IMR-90 (cell line): Measurements from ENCODE around the gene EXOSC1.

ENCODE experiments used
- BHLHE40 ChIP-seq: fragments of 150-350 bp; IDR thresholded peaks from 2 replicates; pipeline ENCODE4 v1.6.1; 2016; ENCODE audit warnings: mild to moderate bottlenecking, low read depth, low read length
- CEBPB ChIP-seq: IDR thresholded peaks from 2 replicates; pipeline ENCODE4 v1.6.1; 2012; ENCODE audit warnings: low read depth, low read length, improper control_type of control experiment
- CTCF ChIP-seq: conservative IDR thresholded peaks from 2 replicates; pipeline ENCODE4 v1.5.1; 2012; ENCODE audit warnings: mild to moderate bottlenecking, low read depth, low read length, improper control_type of control experiment
- FOS ChIP-seq: fragments of 150-350 bp; IDR thresholded peaks from 2 replicates; pipeline ENCODE4 v1.6.1; 2016; ENCODE audit warnings: low read depth, low read length
- MAFK ChIP-seq: IDR thresholded peaks from 2 replicates; pipeline ENCODE4 v1.6.1; 2012; ENCODE audit warnings: low read depth, low read length, improper control_type of control experiment
- MXI1 ChIP-seq: IDR thresholded peaks from 2 replicates; pipeline ENCODE4 v1.6.1; 2012; ENCODE audit warnings: low read depth, mild to moderate bottlenecking, low read length, moderate library complexity, borderline replicate concordance
- NFE2L2 ChIP-seq: fragments of 150-350 bp; IDR thresholded peaks from 2 replicates; pipeline ENCODE4 v1.6.1; 2016; ENCODE audit warnings: low read depth, mild to moderate bottlenecking, low read length
- POLR2A ChIP-seq: IDR thresholded peaks from 2 replicates; pipeline ENCODE4 v1.6.1; 2012; ENCODE audit warnings: mild to moderate bottlenecking, low read depth, low read length
- RAD21 ChIP-seq: IDR thresholded peaks from 2 replicates; pipeline ENCODE4 v1.6.1; 2012; ENCODE audit warnings: low read length, improper control_type of control experiment
- RCOR1 ChIP-seq: IDR thresholded peaks from 2 replicates; pipeline ENCODE4 v1.6.1; 2012; ENCODE audit warnings: mild to moderate bottlenecking, low read length, improper control_type of control experiment; ENCODE audit not compliant: insufficient replicate concordance
- RFX5 ChIP-seq: IDR thresholded peaks from 2 replicates; pipeline ENCODE4 v1.8.0; 2012; ENCODE audit warnings: low read depth, mild to moderate bottlenecking, low read length, moderate library complexity
- SMC3 ChIP-seq: fragments of 150-350 bp; IDR thresholded peaks from 2 replicates; pipeline ENCODE4 v1.6.1; 2016; ENCODE audit warnings: low read depth, mild to moderate bottlenecking, antibody characterized with exemption, low read length, moderate library complexity
- TF ChIP-seq, protein P1 (sequence below): fragments of 150-350 bp; IDR thresholded peaks from 2 replicates; pipeline ENCODE4 v1.6.1; 2017; ENCODE audit warnings: mild to moderate bottlenecking, antibody characterized with exemption, low read length, low read depth

GRCh38 chr10:97459933-97460332 lies 14.1 kb upstream of the EXOSC1 start:
- no peak for TF ChIP-seq FOS
- TF ChIP-seq, protein P1, sequence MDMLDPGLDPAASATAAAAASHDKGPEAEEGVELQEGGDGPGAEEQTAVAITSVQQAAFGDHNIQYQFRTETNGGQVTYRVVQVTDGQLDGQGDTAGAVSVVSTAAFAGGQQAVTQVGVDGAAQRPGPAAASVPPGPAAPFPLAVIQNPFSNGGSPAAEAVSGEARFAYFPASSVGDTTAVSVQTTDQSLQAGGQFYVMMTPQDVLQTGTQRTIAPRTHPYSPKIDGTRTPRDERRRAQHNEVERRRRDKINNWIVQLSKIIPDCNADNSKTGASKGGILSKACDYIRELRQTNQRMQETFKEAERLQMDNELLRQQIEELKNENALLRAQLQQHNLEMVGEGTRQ = no peak
- TF ChIP-seq CTCF = no peak
- TF ChIP-seq MAFK = no peak
- TF ChIP-seq POLR2A = no peak
- no peak for TF ChIP-seq CEBPB
- no peak for TF ChIP-seq MXI1
- no peak for TF ChIP-seq RFX5
- TF ChIP-seq SMC3 = no peak
- no peak for TF ChIP-seq RAD21
- no peak for TF ChIP-seq NFE2L2
- TF ChIP-seq RCOR1 = no peak
- TF ChIP-seq BHLHE40 = no peak
